RWPE2 (cell line): Measurements from ENCODE around the gene ASB2.

Experiments
- ATAC-seq: fragments of 200-7000 bp; cut with Tn5 transposase; 3 replicates; pipeline ENCODE4 v1.9.1; 2021; ENCODE audit warnings: low read depth
- DNase-seq: peaks from one replicate; pipeline ENCODE4 v3.0.0-alpha.2; 2020; ENCODE audit warnings: low spot score
- H3K27ac ChIP-seq: fragments of 450-650 bp; 2 replicates; pipeline ENCODE4 v1.5.1; 2017; ENCODE audit warnings: mild to moderate bottlenecking; ENCODE audit not compliant: poor library complexity, severe bottlenecking
- H3K27me3 ChIP-seq: fragments of 250-450 bp; sonication (Bioruptor Pico); 2 replicates; pipeline ENCODE4 v1.5.1; 2021; ENCODE audit warnings: mild to moderate bottlenecking, moderate library complexity; ENCODE audit not compliant: insufficient read depth, poor library complexity, severe bottlenecking
- H3K36me3 ChIP-seq: fragments of 250-450 bp; sonication (Bioruptor Pico); 2 replicates; pipeline ENCODE4 v1.5.1; 2020; ENCODE audit warnings: low read depth, mild to moderate bottlenecking, moderate library complexity
- H3K4me1 ChIP-seq: fragments of 250-450 bp; sonication (Bioruptor Pico); 2 replicates; pipeline ENCODE4 v1.5.1; 2021; ENCODE audit warnings: mild to moderate bottlenecking, moderate library complexity; ENCODE audit not compliant: insufficient read depth, poor library complexity, severe bottlenecking
- H3K4me3 ChIP-seq: fragments of 250-450 bp; sonication (Bioruptor Pico); 2 replicates; pipeline ENCODE4 v1.5.1; 2021; ENCODE audit warnings: mild to moderate bottlenecking, moderate library complexity; ENCODE audit not compliant: severe bottlenecking
- H3K9me3 ChIP-seq: fragments of 250-450 bp; sonication (Bioruptor Pico); 2 replicates; pipeline ENCODE4 v1.5.1; 2021; ENCODE audit warnings: mild to moderate bottlenecking, moderate library complexity; ENCODE audit not compliant: severe bottlenecking
- TF ChIP-seq, protein P1 (sequence below): fragments of 450-650 bp; IDR thresholded peaks from one replicate; pipeline ENCODE4 v1.5.1; 2017; ENCODE audit warnings: mild to moderate bottlenecking, moderate library complexity; ENCODE audit not compliant: poor library complexity, severe bottlenecking

Gene ASB2

DNA sequence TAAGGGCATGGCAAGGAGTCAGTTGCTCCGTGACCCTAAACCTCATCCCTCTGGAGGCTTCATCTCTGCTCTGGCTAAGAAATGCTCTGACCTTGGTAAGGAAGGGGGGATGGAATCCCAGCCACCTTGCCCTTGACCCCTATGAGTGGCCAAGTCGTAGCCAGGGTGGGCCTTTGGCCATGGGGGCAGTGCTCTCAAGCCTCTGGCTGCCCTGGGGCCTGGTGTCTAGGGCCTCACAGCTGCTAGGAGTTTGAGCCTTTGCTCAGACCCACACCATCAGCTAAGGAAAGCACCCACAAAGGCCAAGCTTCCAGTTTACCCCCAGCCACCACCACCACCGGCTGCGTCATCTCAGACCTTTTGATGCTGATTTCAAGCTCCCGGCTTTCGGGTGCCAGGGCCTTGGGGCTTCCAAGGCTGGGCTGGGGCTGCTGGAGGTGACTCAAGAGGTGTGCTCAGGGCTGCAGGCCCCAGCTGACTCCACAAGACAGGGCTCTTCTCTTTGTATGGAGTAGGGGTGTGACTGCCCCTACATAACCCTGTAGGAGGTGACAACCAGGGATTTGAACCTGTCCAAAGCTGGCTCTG is 3.7 kb downstream of the ASB2 start:
- no peaks in the 10 kb centered on the region for H3K9me3 ChIP-seq
- H3K4me1 ChIP-seq, result no peaks in the 10 kb centered on the region
- TF ChIP-seq, protein P1, sequence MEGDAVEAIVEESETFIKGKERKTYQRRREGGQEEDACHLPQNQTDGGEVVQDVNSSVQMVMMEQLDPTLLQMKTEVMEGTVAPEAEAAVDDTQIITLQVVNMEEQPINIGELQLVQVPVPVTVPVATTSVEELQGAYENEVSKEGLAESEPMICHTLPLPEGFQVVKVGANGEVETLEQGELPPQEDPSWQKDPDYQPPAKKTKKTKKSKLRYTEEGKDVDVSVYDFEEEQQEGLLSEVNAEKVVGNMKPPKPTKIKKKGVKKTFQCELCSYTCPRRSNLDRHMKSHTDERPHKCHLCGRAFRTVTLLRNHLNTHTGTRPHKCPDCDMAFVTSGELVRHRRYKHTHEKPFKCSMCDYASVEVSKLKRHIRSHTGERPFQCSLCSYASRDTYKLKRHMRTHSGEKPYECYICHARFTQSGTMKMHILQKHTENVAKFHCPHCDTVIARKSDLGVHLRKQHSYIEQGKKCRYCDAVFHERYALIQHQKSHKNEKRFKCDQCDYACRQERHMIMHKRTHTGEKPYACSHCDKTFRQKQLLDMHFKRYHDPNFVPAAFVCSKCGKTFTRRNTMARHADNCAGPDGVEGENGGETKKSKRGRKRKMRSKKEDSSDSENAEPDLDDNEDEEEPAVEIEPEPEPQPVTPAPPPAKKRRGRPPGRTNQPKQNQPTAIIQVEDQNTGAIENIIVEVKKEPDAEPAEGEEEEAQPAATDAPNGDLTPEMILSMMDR, result no peak
- no peaks in the 10 kb centered on the region for H3K36me3 ChIP-seq
- ATAC-seq (no peak), DNase-seq (no peak)
- no peak overlapping the region for H3K27ac ChIP-seq
- H3K27me3 ChIP-seq, result no peaks in the 10 kb centered on the region
- no peak overlapping the region for H3K4me3 ChIP-seq

GRCh38 chr14:93971635-93972027 is 4.7 kb downstream of the ASB2 start:
- H3K27ac ChIP-seq, result no peak overlapping the region
- no peaks in the 10 kb centered on the region for H3K4me1 ChIP-seq
- no peaks in the 10 kb centered on the region for H3K27me3 ChIP-seq
- DNase-seq (no peak), ATAC-seq (no peak)
- no peaks in the 10 kb centered on the region for H3K9me3 ChIP-seq
- TF ChIP-seq, protein P1, result no peak
- no peaks in the 10 kb centered on the region for H3K36me3 ChIP-seq
- H3K4me3 ChIP-seq, result no peak overlapping the region

DNA sequence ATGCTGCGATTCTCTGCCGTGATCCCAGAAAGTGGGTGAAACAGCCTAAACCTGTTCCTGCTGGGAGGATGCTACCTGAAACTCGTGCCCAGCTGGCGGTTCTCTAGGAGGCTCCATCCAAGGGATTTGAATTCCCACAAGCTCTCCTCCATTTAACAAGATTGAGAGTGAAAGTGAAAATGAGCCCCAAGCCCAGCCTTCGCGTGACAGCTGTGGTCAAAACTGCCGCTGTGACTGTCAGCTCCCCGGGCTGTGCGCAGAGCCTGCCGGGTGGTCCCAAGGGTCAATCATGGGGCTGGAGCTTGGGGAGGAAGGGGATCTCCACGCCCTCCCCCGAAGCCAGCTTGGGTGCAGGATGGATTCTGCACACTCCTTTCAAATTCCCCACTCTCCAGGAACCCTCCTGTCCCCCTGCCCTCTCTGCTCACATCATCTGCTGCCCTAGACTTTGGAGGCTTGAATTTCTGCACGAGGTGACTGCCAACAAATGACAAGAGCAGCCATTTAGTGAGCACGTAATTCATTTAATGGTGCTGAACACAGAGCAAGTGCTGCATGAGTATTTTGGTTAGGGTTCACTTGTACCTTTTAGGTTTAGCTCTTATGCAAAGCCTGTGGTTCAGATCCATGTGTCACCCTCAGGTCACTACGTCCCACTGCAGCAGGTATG is 5.3 kb downstream of the ASB2 start:
- Histone ChIP-seq H3K36me3 (no peaks in the 10 kb centered on the region), H3K4me3 (no peak overlapping the region), H3K4me1 (peaks cover 2% of the 10 kb centered on the region), H3K9me3 (no peaks in the 10 kb centered on the region), H3K27me3 (no peaks in the 10 kb centered on the region), H3K27ac (no peak overlapping the region)
- no peak for ATAC-seq
- TF ChIP-seq, protein P1, result peak; percentile 43
- DNase-seq, result no peak

DNA sequence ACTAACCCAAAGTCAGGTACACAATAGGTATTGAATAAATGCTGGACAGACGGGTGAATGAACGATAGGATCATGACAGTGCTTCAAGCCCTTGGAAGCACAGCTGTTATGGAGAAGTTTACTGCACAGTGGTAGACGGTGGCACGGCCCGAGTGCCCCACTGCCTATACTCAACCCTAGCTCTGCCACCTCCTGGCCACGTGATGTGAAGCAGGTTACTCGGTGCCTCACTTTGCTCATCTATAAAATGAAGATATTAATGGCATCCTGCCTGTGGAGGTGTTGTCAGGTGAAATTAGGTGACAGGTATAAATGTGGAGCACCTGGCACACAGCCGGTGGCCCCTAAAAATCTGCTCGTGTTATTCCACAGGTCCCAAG is 5.8 kb downstream of the ASB2 start:
- H3K27ac ChIP-seq, result no peak overlapping the region
- H3K4me1 ChIP-seq, result peaks cover 8% of the 10 kb centered on the region
- DNase-seq, result no peak
- peak; percentile 74 for ATAC-seq
- no peak overlapping the region for H3K4me3 ChIP-seq
- TF ChIP-seq, protein P1, result peak; percentile 71
- H3K36me3 ChIP-seq, result no peaks in the 10 kb centered on the region
- no peaks in the 10 kb centered on the region for H3K9me3 ChIP-seq
- no peaks in the 10 kb centered on the region for H3K27me3 ChIP-seq
